Duodenal mucosa (tissue), 2 donors: ENCODE data around the gene DLG1.
A peak's percentile ranks its signal among the peaks of the same experiment; 100 is the strongest.

ENCODE experiments used
- H3K27ac ChIP-seq: one replicate; pipeline ENCODE4 v1.7.0; 2013; ENCODE audit warnings: low read depth, low read length
- H3K27me3 ChIP-seq, 2 donors: one replicate each; pipeline ENCODE4 v1.7.0; 2013; ENCODE audit warnings: low read length in 2 of 2, control low read depth in 1 of 2; ENCODE audit not compliant: insufficient read depth in 2 of 2, control insufficient read depth in 1 of 2
- H3K36me3 ChIP-seq, 2 donors: one replicate each; pipeline ENCODE4 v1.7.0; 2013; ENCODE audit warnings: low read length in 2 of 2, control low read depth in 1 of 2; ENCODE audit not compliant: insufficient read depth in 2 of 2, control insufficient read depth in 1 of 2
- H3K4me1 ChIP-seq, 2 donors: one replicate each; pipeline ENCODE4 v1.7.0; 2013; ENCODE audit warnings: low read length in 2 of 2, control low read depth in 1 of 2; ENCODE audit not compliant: insufficient read depth in 2 of 2, control insufficient read depth in 1 of 2
- H3K4me3 ChIP-seq, 2 donors: one replicate each; pipeline ENCODE4 v1.7.0; 2013; ENCODE audit warnings: low read length in 2 of 2, low read depth in 1 of 2
- H3K9ac ChIP-seq, 2 donors: one replicate each; pipeline ENCODE4 v1.7.0; 2013; ENCODE audit warnings: low read length in 2 of 2, low read depth in 1 of 2
- H3K9me3 ChIP-seq, 2 donors: one replicate each; pipeline ENCODE4 v1.7.0; 2013; ENCODE audit warnings: low read length in 2 of 2, control low read depth in 1 of 2; ENCODE audit not compliant: control insufficient read depth in 1 of 2

Gene DLG1

GRCh38 chr3:197237897-197238296 is 60.5 kb downstream of the DLG1 start:
- Histone ChIP-seq H3K9ac (no peak overlapping the region), H3K4me3 (peak overlapping the region in 1 of 2 donors; percentile 1), H3K36me3 (peaks cover 0 to 4% of the 10 kb centered on the region in 2 donors), H3K27ac (no peak overlapping the region), H3K27me3 (no peaks in the 10 kb centered on the region), H3K9me3 (peaks cover 3 to 15% of the 10 kb centered on the region in 2 donors), H3K4me1 (peaks cover 17 to 32% of the 10 kb centered on the region in 2 donors)

DNA sequence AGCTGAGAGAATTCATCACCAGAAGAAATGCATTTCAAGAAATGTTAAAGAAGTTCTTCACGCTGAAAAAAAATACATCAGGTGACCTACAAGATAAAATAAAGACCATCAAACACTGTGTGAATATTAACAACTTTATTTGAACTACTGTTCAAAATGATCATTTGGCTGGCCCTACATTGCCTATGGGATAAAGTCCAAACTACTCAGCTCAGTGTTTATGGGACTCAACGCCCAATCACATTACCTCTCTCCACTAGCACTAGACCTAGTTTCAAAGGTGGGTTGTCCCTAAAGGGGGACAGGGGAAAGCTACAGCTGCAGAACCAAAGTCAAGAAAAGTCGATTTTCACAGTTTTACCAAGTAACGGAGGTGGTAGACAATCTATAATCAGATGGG is 62.0 kb downstream of the DLG1 start:
- Histone ChIP-seq H3K4me1 (peaks cover 17 to 32% of the 10 kb centered on the region in 2 donors), H3K36me3 (peaks cover 0 to 4% of the 10 kb centered on the region in 2 donors), H3K9me3 (peaks cover 0 to 2% of the 10 kb centered on the region in 2 donors), H3K4me3 (no peak overlapping the region), H3K27ac (no peak overlapping the region), H3K27me3 (no peaks in the 10 kb centered on the region), H3K9ac (no peak overlapping the region)

- no peak overlapping the region for H3K9ac ChIP-seq
- peaks cover 0 to 4% of the 10 kb centered on the region in 2 donors for H3K36me3 ChIP-seq
- no peak overlapping the region for H3K27ac ChIP-seq
- no peaks in the 10 kb centered on the region for H3K27me3 ChIP-seq
- H3K4me3 ChIP-seq: no peak overlapping the region
- H3K9me3 ChIP-seq: no peaks in the 10 kb centered on the region
- peaks cover 17 to 32% of the 10 kb centered on the region in 2 donors for H3K4me1 ChIP-seq
Measured at GRCh38 chr3:197234947-197235914, 63.2 kb downstream of the DLG1 start.

DNA sequence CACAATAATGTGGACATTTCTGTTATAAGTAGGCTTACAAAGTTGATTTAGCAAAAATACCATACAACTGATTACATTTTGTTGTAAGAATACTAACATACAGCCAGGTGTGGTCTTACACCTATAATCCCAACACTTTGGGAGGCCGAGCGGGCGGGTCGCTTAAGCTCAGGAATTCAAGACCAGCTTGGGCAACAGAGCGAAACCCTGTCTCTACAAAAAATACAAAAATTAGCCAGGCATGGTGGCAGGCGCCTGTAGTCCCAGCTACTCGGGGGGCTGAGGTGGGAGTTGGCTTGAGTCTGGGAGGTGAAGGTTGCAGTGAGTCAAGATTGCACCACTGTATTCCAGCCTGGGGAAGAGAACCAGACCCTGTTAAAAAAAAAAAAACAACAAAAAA is 67.1 kb downstream of the DLG1 start:
- peaks cover 9 to 35% of the 10 kb centered on the region in 2 donors for H3K4me1 ChIP-seq
- H3K9ac ChIP-seq: no peak overlapping the region
- no peaks in the 10 kb centered on the region for H3K9me3 ChIP-seq
- peaks cover 0 to 4% of the 10 kb centered on the region in 2 donors for H3K36me3 ChIP-seq
- no peak overlapping the region for H3K4me3 ChIP-seq
- H3K27ac ChIP-seq: no peak overlapping the region
- H3K27me3 ChIP-seq: no peaks in the 10 kb centered on the region

GRCh38 chr3:197229836-197230235 is 68.6 kb downstream of the DLG1 start:
- Histone ChIP-seq H3K4me3 (no peak overlapping the region), H3K27me3 (no peaks in the 10 kb centered on the region), H3K4me1 (peaks cover 5 to 20% of the 10 kb centered on the region in 2 donors), H3K36me3 (no peaks in the 10 kb centered on the region), H3K9me3 (no peaks in the 10 kb centered on the region), H3K9ac (no peak overlapping the region), H3K27ac (no peak overlapping the region)

DNA sequence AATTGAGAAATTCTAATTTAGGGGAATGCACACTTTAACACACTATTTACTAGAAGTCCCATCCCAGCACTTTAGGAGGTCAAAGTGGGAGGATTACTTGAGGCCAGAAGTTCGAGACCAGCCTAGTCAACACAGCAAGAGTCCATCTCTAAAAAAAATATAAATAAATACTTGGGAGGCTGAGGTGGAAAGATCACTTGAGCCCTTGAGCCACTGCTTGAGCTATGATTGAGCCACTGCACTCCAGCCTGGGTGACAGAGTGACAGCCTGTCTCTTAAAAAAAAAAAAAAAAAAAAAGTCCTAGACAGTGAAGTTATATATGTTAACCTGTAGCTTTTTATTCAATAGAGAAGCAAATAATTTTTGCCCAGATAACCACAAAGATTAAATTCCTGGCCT is 69.2 kb downstream of the DLG1 start:
- H3K4me1 ChIP-seq: peaks cover 5 to 20% of the 10 kb centered on the region in 2 donors
- no peaks in the 10 kb centered on the region for H3K9me3 ChIP-seq
- H3K27ac ChIP-seq: no peak overlapping the region
- H3K4me3 ChIP-seq: no peak overlapping the region
- H3K36me3 ChIP-seq: no peaks in the 10 kb centered on the region
- H3K27me3 ChIP-seq: no peaks in the 10 kb centered on the region
- no peak overlapping the region for H3K9ac ChIP-seq

- no peak overlapping the region for H3K4me3 ChIP-seq
- H3K36me3 ChIP-seq: no peaks in the 10 kb centered on the region
- no peak overlapping the region for H3K27ac ChIP-seq
- no peak overlapping the region for H3K9ac ChIP-seq
- H3K4me1 ChIP-seq: peaks cover 5 to 20% of the 10 kb centered on the region in 2 donors
- no peaks in the 10 kb centered on the region for H3K9me3 ChIP-seq
- H3K27me3 ChIP-seq: no peaks in the 10 kb centered on the region
Measured at GRCh38 chr3:197227780-197228574, 70.4 kb downstream of the DLG1 start.

DNA sequence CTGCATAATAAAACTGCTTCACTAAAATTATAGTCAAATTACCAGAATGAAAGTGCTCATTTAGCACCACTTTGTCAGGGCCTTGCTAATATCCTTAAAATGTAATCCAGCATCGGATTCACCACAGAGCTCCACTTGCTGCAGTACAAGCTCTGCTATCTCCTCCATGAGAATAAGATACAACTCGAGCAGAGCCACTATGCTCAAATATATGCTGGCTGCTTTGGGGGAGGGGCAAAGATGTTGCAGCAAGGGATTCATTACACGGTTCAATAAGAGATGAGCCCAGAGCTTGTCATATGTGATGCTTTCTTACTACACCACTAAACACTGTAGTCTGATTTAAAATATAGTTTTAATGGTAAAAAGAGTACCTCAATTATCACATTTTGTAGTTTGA is 72.2 kb downstream of the DLG1 start:
- peaks cover 5 to 20% of the 10 kb centered on the region in 2 donors for H3K4me1 ChIP-seq
- no peak overlapping the region for H3K27ac ChIP-seq
- no peaks in the 10 kb centered on the region for H3K9me3 ChIP-seq
- H3K4me3 ChIP-seq: no peak overlapping the region
- no peaks in the 10 kb centered on the region for H3K36me3 ChIP-seq
- no peak overlapping the region for H3K9ac ChIP-seq
- H3K27me3 ChIP-seq: no peaks in the 10 kb centered on the region

- Histone ChIP-seq H3K27ac (no peak overlapping the region), H3K4me1 (peaks cover 5 to 23% of the 10 kb centered on the region in 2 donors), H3K9ac (no peak overlapping the region), H3K27me3 (no peaks in the 10 kb centered on the region), H3K9me3 (no peaks in the 10 kb centered on the region), H3K4me3 (no peak overlapping the region), H3K36me3 (no peaks in the 10 kb centered on the region)
Measured at GRCh38 chr3:197225579-197225978, 72.8 kb downstream of the DLG1 start.

- Histone ChIP-seq H3K9ac (no peak overlapping the region), H3K27ac (no peak overlapping the region), H3K9me3 (no peaks in the 10 kb centered on the region), H3K4me1 (peaks cover 5 to 18% of the 10 kb centered on the region in 2 donors), H3K36me3 (peaks cover 0 to 2% of the 10 kb centered on the region in 2 donors), H3K4me3 (no peak overlapping the region), H3K27me3 (no peaks in the 10 kb centered on the region)
Measured at GRCh38 chr3:197224034-197224444, 74.4 kb downstream of the DLG1 start.
